Fibroblast of the aortic adventitia (primary cell): Measurements from ENCODE around the gene HBE1. TPM values are rescaled to one million over a fixed set of nuclear protein-coding genes. Genes with fewer than 3 reads are reported as not detected.
"Not testable (repeated sequence)": the region's sequence is repeated elsewhere in the genome, so short reads cannot be mapped to it uniquely, and the experiment has no call there.

ENCODE experiments used
- DNase-seq: peaks from one replicate; pipeline ENCODE4 v3.0.0-alpha.2; 2010; ENCODE audit warnings: low read depth
- H3K4me3 ChIP-seq: 2 replicates; pipeline ENCODE4 v1.5.1; 2011; ENCODE audit warnings: low read depth, mild to moderate bottlenecking, control low read depth, low read length, moderate library complexity
- total RNA-seq: library from RNA; depleted of rRNA; stranded (reverse); fragments of >200 nt; gene quantifications from 2 replicates; pipeline ENCODE4 v1.2.3, GENCODE V29; 2012; ENCODE audit warnings: low replicate concordance
- TF ChIP-seq, protein P1 (sequence below): IDR thresholded peaks from 2 replicates; pipeline ENCODE4 v1.5.1; 2011; ENCODE audit warnings: mild to moderate bottlenecking, low read length, control low read depth, inconsistent platforms; ENCODE audit not compliant: insufficient read depth

The HBE1 gene
- total RNA-seq, 1 donor, result not detected

DNA sequence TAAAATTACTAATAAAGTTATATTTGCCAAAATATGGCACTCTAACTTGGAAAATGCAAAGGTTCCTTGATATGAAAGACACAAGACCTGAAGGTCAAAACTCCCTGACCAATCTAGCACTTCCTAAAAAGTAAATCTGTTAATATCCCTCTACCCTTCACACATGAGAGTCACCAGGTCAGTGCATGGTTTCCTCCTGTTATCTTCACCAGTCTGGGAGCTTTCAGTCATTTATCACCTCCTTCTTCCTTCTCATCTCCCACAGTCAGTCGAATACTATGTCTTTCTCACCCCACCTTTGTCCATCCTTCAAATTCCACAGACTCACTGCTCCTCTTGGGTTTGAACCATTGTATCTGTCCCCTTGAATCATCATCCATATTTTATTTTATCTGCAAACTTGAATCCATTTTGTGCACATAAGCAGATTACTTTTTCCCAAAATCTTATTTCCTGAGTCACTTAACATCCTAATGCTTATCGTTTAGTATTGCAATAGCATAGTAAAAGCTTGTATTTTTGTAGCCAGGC lies 2.6 kb downstream of the HBE1 start:
- H3K4me3 ChIP-seq, result no peak overlapping the region
- DNase-seq, result no peak
- TF ChIP-seq, protein P1, sequence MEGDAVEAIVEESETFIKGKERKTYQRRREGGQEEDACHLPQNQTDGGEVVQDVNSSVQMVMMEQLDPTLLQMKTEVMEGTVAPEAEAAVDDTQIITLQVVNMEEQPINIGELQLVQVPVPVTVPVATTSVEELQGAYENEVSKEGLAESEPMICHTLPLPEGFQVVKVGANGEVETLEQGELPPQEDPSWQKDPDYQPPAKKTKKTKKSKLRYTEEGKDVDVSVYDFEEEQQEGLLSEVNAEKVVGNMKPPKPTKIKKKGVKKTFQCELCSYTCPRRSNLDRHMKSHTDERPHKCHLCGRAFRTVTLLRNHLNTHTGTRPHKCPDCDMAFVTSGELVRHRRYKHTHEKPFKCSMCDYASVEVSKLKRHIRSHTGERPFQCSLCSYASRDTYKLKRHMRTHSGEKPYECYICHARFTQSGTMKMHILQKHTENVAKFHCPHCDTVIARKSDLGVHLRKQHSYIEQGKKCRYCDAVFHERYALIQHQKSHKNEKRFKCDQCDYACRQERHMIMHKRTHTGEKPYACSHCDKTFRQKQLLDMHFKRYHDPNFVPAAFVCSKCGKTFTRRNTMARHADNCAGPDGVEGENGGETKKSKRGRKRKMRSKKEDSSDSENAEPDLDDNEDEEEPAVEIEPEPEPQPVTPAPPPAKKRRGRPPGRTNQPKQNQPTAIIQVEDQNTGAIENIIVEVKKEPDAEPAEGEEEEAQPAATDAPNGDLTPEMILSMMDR, result no peak

- no peak for DNase-seq
- H3K4me3 ChIP-seq, result no peak overlapping the region
- TF ChIP-seq, protein P1, result no peak
Measured at GRCh38 chr11:5266609-5267008, 3.1 kb downstream of the HBE1 start.

DNA sequence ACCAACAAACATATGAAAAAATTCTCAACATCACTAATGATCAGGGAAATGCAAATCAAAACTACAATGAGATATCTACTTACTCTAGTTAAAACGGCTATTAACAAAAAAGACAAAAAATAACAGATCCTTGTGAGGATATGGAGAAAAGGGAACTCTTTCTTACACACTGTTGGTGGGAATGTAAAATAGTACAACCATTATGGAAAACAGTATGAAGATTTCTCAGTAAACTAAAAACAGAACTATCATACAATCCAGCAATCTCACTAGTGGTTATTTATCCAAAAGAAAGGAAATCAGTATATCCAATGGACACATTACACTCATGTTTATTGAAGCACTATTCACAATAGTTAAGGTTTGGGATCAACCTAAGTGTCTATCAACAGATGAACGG lies 3.9 kb downstream of the HBE1 start:
- TF ChIP-seq, protein P1, result no peak
- no peak overlapping the region for H3K4me3 ChIP-seq
- no peak for DNase-seq

DNA sequence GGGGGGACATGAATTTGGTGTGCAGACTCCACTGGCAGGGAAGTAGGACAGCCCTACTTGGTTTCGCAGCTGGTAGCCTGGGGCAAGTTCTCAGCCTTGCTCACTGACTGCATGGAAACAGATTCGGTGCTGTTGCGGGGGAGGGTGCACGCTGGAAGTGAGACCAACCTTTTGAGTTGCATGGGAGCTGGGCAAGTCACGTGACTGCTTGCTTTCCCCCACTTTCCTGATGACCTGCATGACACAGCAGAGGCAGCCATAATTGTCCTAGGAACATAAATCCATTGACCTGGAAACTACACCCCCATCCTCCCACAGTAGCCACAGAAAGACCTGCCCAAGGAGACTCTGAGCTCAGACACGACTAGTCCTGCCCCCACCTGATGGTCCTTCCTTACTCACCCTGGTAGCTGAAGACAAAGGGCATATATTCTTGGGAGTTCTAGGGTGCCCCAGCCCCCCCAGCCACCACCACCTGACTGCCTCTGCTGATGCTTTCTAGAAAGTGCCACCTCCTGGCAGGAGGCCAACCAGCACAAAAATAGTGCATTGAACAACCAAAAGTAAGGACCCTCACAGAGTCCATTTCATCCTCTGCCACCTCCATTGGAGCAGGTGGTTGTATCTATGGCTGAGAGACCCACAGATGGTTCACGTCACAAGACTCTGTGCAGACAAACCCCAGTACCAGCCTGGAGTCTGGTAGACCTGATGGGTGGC lies 11.0 kb downstream of the HBE1 start:
- TF ChIP-seq, protein P1, result no peak
- DNase-seq, result no peak
- H3K4me3 ChIP-seq, result no peak overlapping the region

GRCh38 chr11:5257296-5257695 lies 12.4 kb downstream of the HBE1 start:
- TF ChIP-seq, protein P1, result no peak
- no peak for DNase-seq
- no peak overlapping the region for H3K4me3 ChIP-seq

GRCh38 chr11:5254646-5255413 lies 14.9 kb downstream of the HBE1 start, which contains the start of gene HBG2:
TSS of gene HBG2 (minus strand) at chr11:5254781. CDS start at chr11:5254728, 53 bp downstream.
- H3K4me3 ChIP-seq, result not testable (repeated sequence)
- DNase-seq, result peak; percentile 40

- DNase-seq, H3K4me3 ChIP-seq: not testable (repeated sequence)
Measured at GRCh38 chr11:5254023-5254422, 15.7 kb downstream of the HBE1 start.

DNA sequence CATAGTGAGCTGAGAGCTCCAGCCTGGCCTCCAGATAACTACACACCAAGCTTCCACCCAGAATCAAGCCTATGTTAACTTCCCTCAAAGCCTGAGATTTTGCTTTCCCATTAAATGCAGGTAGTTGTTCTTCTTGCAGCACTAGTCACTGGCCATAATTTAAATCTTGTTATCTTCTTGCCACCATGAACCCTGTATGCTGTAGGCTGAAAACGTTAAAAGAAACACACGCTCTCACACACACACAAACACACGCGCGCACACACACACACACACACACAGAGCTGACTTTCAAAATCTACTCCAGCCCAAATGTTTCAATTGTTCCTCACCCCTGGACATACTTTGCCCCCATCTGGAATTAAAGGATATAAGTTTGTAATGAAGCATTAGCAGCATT lies 16.3 kb downstream of the HBE1 start:
- DNase-seq, H3K4me3 ChIP-seq: not testable (repeated sequence)
